HepG2 (cell line): ENCODE results near the gene RNU7-1. TPM values are rescaled to one million over a fixed set of nuclear protein-coding genes. Genes with fewer than 3 reads are reported as not detected.
A peak's percentile ranks its signal among the peaks of the same experiment; 100 is the strongest.

Experiments used
- CBX2 ChIP-seq, 2 experiments: fragments of 200-600 bp in 1 of 2; sonication (generic); formaldehyde crosslinking in 1 of 2; IDR thresholded peaks; 2 replicates each; pipeline versions ENCODE4 v1.7.0 to v1.8.1; 2018 to 2022; ENCODE audit warnings: low read depth in 2 of 2, low read length in 1 of 2, mild to moderate bottlenecking in 1 of 2, missing genetic modification reagents in 1 of 2
- EZH2 ChIP-seq: conservative IDR thresholded peaks from 2 replicates; pipeline ENCODE4 v1.6.1; 2012; ENCODE audit warnings: mild to moderate bottlenecking, low read depth, low read length, moderate library complexity
- FOSL2 ChIP-seq: sonication (generic); formaldehyde crosslinking; IDR thresholded peaks from 2 replicates; pipeline ENCODE4 v1.4.0; 2020; ENCODE audit warnings: missing genetic modification reagents
- HNRNPLL ChIP-seq: fragments of 200-400 bp; formaldehyde crosslinking; IDR thresholded peaks from 2 replicates; pipeline ENCODE4 v1.6.1; 2017; ENCODE audit warnings: mild to moderate bottlenecking, low read depth, low read length; ENCODE audit not compliant: poor library complexity, severe bottlenecking
- JDP2 ChIP-seq: sonication (generic); formaldehyde crosslinking; IDR thresholded peaks from 2 replicates; pipeline ENCODE4 v1.8.1; 2022; ENCODE audit warnings: missing genetic modification reagents, borderline replicate concordance
- MAF1 ChIP-seq: sonication (generic); formaldehyde crosslinking; IDR thresholded peaks from 2 replicates; pipeline ENCODE4 v1.5.0; 2020; ENCODE audit warnings: missing genetic modification reagents, borderline replicate concordance
- PRPF4 ChIP-seq: fragments of 200-400 bp; formaldehyde crosslinking; IDR thresholded peaks from 2 replicates; pipeline ENCODE4 v1.6.1; 2016; ENCODE audit warnings: low read length, low read depth; ENCODE audit not compliant: poor library complexity, severe bottlenecking
- SMAD9 ChIP-seq: sonication (generic); formaldehyde crosslinking; IDR thresholded peaks from 2 replicates; pipeline ENCODE4 v1.5.1; 2020; ENCODE audit warnings: mild to moderate bottlenecking, missing genetic modification reagents
- SRY ChIP-seq: sonication (generic); formaldehyde crosslinking; IDR thresholded peaks from 2 replicates; pipeline ENCODE4 v1.8.0; 2022; ENCODE audit warnings: mild to moderate bottlenecking, missing genetic modification reagents
- TBX3 ChIP-seq: fragments of 450-650 bp; IDR thresholded peaks from 2 replicates; pipeline ENCODE4 v1.6.1; 2017; ENCODE audit warnings: antibody characterized with exemption, mild to moderate bottlenecking, inconsistent platforms, borderline replicate concordance
- ZBTB38 ChIP-seq: sonication (generic); formaldehyde crosslinking; IDR thresholded peaks from 2 replicates; pipeline ENCODE4 v1.5.1; 2020; ENCODE audit warnings: mild to moderate bottlenecking, missing genetic modification reagents
- ZNF30 ChIP-seq: sonication (generic); formaldehyde crosslinking; IDR thresholded peaks from 2 replicates; pipeline ENCODE4 v1.5.0; 2020; ENCODE audit warnings: mild to moderate bottlenecking, missing genetic modification reagents
- ZNF558 ChIP-seq: sonication (generic); formaldehyde crosslinking; IDR thresholded peaks from 2 replicates; pipeline ENCODE4 v1.9.0; 2022; ENCODE audit warnings: mild to moderate bottlenecking, missing genetic modification reagents, borderline replicate concordance
- ZSCAN22 ChIP-seq: sonication (generic); formaldehyde crosslinking; IDR thresholded peaks from 2 replicates; pipeline ENCODE4 v1.4.0; 2020; ENCODE audit warnings: mild to moderate bottlenecking, missing genetic modification reagents
- polyA plus RNA-seq, 8 experiments: library from polyadenylated mRNA; depleted of rRNA in 3 of 8; stranded (reverse) in 7 of 8; unstranded in 1 of 8; fragments of >200 nt; fragmentation: Illumina TruSeq in 4 of 8; extraction: Trizol in 4 of 8; gene quantifications; 2 replicates each; pipeline versions ENCODE4 v1.2.1 to v1.2.3, GENCODE V29; 2011 to 2016; ENCODE audit warnings: low read depth in 4 of 8, missing spikeins in 1 of 8, mixed read lengths in 1 of 8; ENCODE audit not compliant: insufficient read depth in 1 of 8
- total RNA-seq, 5 experiments: library from RNA; depleted of rRNA; stranded (reverse); fragments of >200 nt; fragmentation: Illumina TruSeq; extraction: Trizol; gene quantifications; 2 replicates each; pipeline ENCODE4 v1.2.3, GENCODE V29; 2016; ENCODE audit warnings: low read depth in 1 of 5
- TF ChIP-seq, protein P1 (sequence below): sonication (generic); formaldehyde crosslinking; IDR thresholded peaks from 2 replicates; pipeline ENCODE4; 2020; ENCODE audit warnings: missing genetic modification reagents, mild to moderate bottlenecking, borderline replicate concordance
- TF ChIP-seq, protein P2 (sequence below): sonication (generic); formaldehyde crosslinking; IDR thresholded peaks from 2 replicates; pipeline ENCODE4 v1.4.0; 2020; ENCODE audit warnings: mild to moderate bottlenecking, missing genetic modification reagents
- TF ChIP-seq, protein P3 (sequence below): sonication (generic); formaldehyde crosslinking; IDR thresholded peaks from 2 replicates; pipeline ENCODE4 v1.4.0; 2020; ENCODE audit warnings: missing genetic modification reagents, mild to moderate bottlenecking, borderline replicate concordance
- TF ChIP-seq, protein P4 (sequence below): sonication (generic); formaldehyde crosslinking; IDR thresholded peaks from 2 replicates; pipeline ENCODE4 v1.4.0; 2020; ENCODE audit warnings: missing genetic modification reagents

Gene RNU7-1
- total and polyA plus RNA-seq, 2 of the 13 experiments (the other 11 are each of a cell fraction or from before 2014, with no cell fraction given): not detected

DNA sequence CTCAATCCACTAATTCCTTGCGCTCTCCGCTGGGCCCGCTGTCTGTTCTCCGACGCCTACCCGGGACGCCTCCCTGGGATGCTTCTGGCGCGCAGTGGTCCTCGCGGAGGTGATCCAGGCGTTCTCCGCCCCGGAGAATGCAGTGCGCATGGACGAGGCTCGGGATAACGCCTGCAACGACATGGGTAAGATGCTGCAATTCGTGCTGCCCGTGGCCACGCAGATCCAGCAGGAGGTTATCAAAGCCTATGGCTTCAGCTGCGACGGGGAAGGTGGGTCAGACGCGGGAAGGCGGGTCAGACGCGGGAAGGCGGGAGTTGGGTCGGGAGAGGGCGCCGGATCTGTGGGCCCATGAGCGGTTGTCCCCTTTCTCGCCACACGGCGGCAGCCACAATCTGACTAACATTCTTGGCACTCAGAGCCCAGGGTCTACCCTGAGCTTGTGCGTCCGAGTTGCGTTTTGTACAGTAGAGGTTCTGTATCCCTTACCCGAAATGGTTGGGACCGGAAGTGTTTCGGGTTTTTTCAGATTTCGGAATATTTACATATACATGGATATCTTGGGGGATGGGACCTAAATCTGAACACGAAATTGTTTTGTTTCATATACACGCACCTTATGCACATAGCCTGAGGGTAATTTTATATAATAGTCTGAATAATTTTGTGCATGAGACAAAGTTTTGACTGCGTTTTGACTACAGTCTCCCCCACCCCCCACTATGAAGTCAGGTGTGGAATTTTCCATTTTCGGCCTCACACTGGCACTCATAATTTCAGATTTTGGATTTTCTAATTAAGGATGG lies 968 bp downstream of the RNU7-1 start (continued):
- TF ChIP-seq ZSCAN22 (CRISPR knock-in tag): no peak
- no peak for TF ChIP-seq TBX3
- no peak for TF ChIP-seq PRPF4
- no peak; the same call in 1 of the 2 replicates for TF ChIP-seq SMAD9 (CRISPR knock-in tag)
- TF ChIP-seq, protein P1, sequence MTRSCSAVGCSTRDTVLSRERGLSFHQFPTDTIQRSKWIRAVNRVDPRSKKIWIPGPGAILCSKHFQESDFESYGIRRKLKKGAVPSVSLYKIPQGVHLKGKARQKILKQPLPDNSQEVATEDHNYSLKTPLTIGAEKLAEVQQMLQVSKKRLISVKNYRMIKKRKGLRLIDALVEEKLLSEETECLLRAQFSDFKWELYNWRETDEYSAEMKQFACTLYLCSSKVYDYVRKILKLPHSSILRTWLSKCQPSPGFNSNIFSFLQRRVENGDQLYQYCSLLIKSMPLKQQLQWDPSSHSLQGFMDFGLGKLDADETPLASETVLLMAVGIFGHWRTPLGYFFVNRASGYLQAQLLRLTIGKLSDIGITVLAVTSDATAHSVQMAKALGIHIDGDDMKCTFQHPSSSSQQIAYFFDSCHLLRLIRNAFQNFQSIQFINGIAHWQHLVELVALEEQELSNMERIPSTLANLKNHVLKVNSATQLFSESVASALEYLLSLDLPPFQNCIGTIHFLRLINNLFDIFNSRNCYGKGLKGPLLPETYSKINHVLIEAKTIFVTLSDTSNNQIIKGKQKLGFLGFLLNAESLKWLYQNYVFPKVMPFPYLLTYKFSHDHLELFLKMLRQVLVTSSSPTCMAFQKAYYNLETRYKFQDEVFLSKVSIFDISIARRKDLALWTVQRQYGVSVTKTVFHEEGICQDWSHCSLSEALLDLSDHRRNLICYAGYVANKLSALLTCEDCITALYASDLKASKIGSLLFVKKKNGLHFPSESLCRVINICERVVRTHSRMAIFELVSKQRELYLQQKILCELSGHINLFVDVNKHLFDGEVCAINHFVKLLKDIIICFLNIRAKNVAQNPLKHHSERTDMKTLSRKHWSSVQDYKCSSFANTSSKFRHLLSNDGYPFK (CRISPR knock-in tag): peak; percentile 73; the same call in 1 of the 2 replicates
- no peak for TF ChIP-seq SRY (CRISPR knock-in tag)
- TF ChIP-seq FOSL2 (CRISPR knock-in tag): peak; percentile 50; the same call in 1 of the 2 replicates
- no peak for TF ChIP-seq JDP2 (CRISPR knock-in tag)
- TF ChIP-seq, protein P2, sequence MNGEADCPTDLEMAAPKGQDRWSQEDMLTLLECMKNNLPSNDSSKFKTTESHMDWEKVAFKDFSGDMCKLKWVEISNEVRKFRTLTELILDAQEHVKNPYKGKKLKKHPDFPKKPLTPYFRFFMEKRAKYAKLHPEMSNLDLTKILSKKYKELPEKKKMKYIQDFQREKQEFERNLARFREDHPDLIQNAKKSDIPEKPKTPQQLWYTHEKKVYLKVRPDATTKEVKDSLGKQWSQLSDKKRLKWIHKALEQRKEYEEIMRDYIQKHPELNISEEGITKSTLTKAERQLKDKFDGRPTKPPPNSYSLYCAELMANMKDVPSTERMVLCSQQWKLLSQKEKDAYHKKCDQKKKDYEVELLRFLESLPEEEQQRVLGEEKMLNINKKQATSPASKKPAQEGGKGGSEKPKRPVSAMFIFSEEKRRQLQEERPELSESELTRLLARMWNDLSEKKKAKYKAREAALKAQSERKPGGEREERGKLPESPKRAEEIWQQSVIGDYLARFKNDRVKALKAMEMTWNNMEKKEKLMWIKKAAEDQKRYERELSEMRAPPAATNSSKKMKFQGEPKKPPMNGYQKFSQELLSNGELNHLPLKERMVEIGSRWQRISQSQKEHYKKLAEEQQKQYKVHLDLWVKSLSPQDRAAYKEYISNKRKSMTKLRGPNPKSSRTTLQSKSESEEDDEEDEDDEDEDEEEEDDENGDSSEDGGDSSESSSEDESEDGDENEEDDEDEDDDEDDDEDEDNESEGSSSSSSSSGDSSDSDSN (CRISPR knock-in tag): peak; percentile 68
- no peak for TF ChIP-seq MAF1 (CRISPR knock-in tag)
- TF ChIP-seq, protein P3, sequence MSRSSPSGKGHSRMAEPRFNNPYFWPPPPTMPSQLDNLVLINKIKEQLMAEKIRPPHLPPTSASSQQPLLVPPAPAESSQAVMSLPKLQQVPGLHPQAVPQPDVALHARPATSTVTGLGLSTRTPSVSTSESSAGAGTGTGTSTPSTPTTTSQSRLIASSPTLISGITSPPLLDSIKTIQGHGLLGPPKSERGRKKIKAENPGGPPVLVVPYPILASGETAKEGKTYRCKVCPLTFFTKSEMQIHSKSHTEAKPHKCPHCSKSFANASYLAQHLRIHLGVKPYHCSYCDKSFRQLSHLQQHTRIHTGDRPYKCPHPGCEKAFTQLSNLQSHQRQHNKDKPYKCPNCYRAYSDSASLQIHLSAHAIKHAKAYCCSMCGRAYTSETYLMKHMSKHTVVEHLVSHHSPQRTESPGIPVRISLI (CRISPR knock-in tag): peak; percentile 17; the same call in 1 of the 2 replicates
- TF ChIP-seq EZH2: no peak
- TF ChIP-seq ZBTB38: 0 out of 2 replicates have a peak, but pooled peaks have one; percentile 17
- no peak for TF ChIP-seq ZNF30 (CRISPR knock-in tag)
- TF ChIP-seq ZNF558 (CRISPR knock-in tag): no peak
- TF ChIP-seq HNRNPLL: peak; percentile 61
- no peak for TF ChIP-seq CBX2 (IDR thresholded peaks at IDR 0.05; ENCODE audit: low read depth, low read length)
- TF ChIP-seq CBX2 (CRISPR knock-in tag; IDR thresholded peaks at IDR 0.05; ENCODE audit: low read depth): no peak
- TF ChIP-seq, protein P4, sequence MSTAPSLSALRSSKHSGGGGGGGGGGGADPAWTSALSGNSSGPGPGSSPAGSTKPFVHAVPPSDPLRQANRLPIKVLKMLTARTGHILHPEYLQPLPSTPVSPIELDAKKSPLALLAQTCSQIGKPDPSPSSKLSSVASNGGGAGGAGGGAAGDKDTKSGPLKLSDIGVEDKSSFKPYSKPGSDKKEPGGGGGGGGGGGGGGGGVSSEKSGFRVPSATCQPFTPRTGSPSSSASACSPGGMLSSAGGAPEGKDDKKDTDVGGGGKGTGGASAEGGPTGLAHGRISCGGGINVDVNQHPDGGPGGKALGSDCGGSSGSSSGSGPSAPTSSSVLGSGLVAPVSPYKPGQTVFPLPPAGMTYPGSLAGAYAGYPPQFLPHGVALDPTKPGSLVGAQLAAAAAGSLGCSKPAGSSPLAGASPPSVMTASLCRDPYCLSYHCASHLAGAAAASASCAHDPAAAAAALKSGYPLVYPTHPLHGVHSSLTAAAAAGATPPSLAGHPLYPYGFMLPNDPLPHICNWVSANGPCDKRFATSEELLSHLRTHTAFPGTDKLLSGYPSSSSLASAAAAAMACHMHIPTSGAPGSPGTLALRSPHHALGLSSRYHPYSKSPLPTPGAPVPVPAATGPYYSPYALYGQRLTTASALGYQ (CRISPR knock-in tag): peak; percentile 71; the same call in 1 of the 2 replicates
